ENCODE measurements around the gene CAND1.

CAND1 gene

GRCh38 chr12:67354322-67354721 is 85.2 kb downstream of the CAND1 start:
- no peak overlapping the region for H3K9ac ChIP-seq (ENCODE audit: low read length)
- peaks cover 8% of the 10 kb centered on the region for H3K4me1 ChIP-seq (ENCODE audit: control insufficient read depth, insufficient read depth, low read length)
- no peaks in the 10 kb centered on the region for H3K36me3 ChIP-seq (ENCODE audit: control insufficient read depth, insufficient read depth, low read length)
- no peaks in the 10 kb centered on the region for H3K27me3 ChIP-seq (ENCODE audit: control insufficient read depth, insufficient read depth, low read length)
- H3K9me3 ChIP-seq (ENCODE audit: control insufficient read depth, low read length), result no peaks in the 10 kb centered on the region
- H3K4me3 ChIP-seq (ENCODE audit: low read length), result no peak overlapping the region

DNA sequence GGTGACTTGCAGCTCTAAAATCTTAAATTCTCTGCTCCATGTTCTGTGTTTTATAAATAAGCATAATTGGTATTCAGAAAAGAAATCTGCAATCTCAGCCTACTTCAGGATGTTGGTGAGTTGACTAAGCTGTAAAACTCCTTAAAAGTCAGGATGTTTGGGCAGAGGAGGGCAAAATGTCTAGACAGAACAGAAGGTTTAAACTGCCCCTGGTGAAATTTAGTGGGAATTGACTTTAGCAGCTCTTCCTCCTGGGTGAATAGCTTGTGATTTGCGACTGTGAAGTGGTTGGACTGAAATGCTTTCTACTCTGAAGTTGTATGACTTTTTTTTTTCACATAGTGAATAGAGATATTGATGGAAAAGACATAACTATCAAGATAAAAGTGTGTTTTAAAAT is 85.8 kb downstream of the CAND1 start:
- Histone ChIP-seq H3K27me3 (ENCODE audit: control insufficient read depth, insufficient read depth, low read length) (no peaks in the 10 kb centered on the region), H3K4me3 (ENCODE audit: low read length) (no peak overlapping the region), H3K9me3 (ENCODE audit: control insufficient read depth, low read length) (no peaks in the 10 kb centered on the region), H3K9ac (ENCODE audit: low read length) (no peak overlapping the region), H3K4me1 (ENCODE audit: control insufficient read depth, insufficient read depth, low read length) (peaks cover 8% of the 10 kb centered on the region), H3K36me3 (ENCODE audit: control insufficient read depth, insufficient read depth, low read length) (no peaks in the 10 kb centered on the region)

DNA sequence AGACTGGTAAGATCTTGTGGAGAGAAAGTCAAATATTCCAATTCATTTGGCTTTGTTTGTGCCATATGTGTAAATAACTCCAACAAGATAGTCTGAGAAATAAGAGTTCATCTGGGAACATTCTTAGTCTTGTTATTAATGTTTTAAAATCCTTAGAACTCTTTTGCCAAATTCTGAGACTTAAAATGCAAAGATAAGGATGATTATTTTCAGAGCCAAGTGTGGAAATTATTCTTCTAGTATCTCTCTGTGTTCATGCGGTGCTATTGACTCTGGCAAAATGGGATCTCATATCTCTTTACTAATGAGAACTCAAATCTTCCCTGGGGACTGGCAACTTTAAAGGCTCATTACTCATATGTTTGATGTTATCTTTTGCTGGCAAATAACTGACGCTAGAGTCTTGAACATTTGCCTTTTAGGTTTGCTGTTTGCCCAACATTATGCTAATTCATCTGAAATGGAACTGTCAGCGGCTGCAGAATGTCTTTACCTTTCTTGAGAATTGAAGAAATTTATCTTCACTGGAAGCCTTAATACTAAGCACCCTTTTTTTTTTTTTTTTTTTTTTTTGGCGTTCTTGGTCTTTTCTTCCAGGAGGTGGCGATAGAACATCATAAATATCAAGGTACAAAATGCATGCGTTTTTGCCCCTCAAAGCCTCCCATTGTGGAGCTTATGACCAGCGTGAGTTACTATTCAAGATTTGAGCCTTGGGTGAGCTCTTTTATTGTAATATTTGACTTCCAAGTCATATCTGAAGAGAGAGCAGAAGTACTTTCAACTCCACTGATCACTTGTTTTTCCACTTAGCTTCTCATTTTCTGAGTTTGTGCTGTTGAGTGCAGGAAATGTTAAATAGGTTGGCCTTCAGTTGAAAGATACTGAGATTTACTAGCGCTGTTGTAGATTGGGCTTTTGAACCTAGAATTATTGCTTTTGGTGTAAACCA is 86.5 kb downstream of the CAND1 start:
- H3K4me1 ChIP-seq (ENCODE audit: control insufficient read depth, insufficient read depth, low read length), result peaks cover 8% of the 10 kb centered on the region
- H3K9ac ChIP-seq (ENCODE audit: low read length), result peak overlapping the region; percentile 38
- no peaks in the 10 kb centered on the region for H3K36me3 ChIP-seq (ENCODE audit: control insufficient read depth, insufficient read depth, low read length)
- H3K27me3 ChIP-seq (ENCODE audit: control insufficient read depth, insufficient read depth, low read length), result no peaks in the 10 kb centered on the region
- no peaks in the 10 kb centered on the region for H3K9me3 ChIP-seq (ENCODE audit: control insufficient read depth, low read length)
- H3K4me3 ChIP-seq (ENCODE audit: low read length), result no peak overlapping the region

DNA sequence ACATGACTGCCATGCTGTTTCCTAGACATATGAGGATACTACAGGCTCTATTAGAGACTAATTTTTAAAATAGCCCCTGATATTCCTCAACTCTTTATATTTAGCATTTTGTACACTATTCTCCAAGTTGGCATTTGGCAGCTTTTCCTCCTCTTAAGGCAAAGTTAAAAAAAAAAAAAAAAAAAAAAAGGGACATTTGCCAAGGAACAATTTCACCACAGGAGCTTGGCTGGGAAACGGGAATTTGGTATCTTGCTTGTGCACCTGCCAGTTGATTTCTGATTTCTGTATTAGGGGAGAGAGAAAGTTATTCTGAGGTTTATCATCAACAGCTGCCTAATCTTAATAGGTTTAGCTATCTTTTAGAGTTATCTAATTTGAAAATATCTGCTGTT is 87.2 kb downstream of the CAND1 start:
- H3K4me3 ChIP-seq (ENCODE audit: low read length), result no peak overlapping the region
- H3K4me1 ChIP-seq (ENCODE audit: control insufficient read depth, insufficient read depth, low read length), result peaks cover 8% of the 10 kb centered on the region
- no peaks in the 10 kb centered on the region for H3K36me3 ChIP-seq (ENCODE audit: control insufficient read depth, insufficient read depth, low read length)
- peak overlapping the region; percentile 38 for H3K9ac ChIP-seq (ENCODE audit: low read length)
- no peaks in the 10 kb centered on the region for H3K27me3 ChIP-seq (ENCODE audit: control insufficient read depth, insufficient read depth, low read length)
- no peaks in the 10 kb centered on the region for H3K9me3 ChIP-seq (ENCODE audit: control insufficient read depth, low read length)

DNA sequence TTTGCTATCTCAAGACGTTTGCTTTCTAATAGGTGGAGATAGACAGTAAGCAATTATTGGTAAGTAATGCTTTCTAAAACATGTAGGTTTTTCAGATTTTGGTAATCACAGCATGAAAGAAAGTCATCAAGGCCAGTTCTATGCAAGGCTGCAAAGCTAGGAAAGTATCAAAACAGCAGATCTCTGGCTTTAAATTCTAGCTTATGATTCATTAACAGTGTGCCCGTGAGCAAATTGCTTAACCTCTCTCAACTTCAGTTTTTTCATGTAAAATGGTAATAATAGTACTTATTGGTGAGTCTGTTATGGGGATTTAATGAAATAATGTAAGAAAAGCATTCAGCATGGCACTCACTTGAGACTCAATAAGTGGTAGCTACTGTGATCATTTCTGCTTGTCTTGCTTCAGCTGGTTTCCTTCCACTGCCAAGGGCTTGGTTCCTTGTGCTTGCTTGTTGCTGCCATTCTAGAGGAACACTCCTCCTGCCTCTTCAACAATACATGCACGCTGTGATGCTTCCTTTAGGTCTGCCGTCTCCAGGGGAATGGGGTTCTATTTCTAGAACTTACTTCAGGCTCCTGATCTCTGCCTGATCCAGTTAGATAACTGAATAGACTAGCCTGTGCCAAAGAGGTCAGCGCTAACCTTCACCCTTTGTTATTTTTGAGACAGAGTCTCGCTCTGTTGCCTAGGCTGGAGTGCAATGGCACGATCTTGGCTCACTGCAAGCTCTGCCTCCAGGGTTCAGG is 88.4 kb downstream of the CAND1 start:
- H3K9me3 ChIP-seq (ENCODE audit: control insufficient read depth, low read length), result no peaks in the 10 kb centered on the region
- no peak overlapping the region for H3K9ac ChIP-seq (ENCODE audit: low read length)
- no peaks in the 10 kb centered on the region for H3K36me3 ChIP-seq (ENCODE audit: control insufficient read depth, insufficient read depth, low read length)
- H3K4me3 ChIP-seq (ENCODE audit: low read length), result no peak overlapping the region
- no peaks in the 10 kb centered on the region for H3K27me3 ChIP-seq (ENCODE audit: control insufficient read depth, insufficient read depth, low read length)
- peaks cover 8% of the 10 kb centered on the region for H3K4me1 ChIP-seq (ENCODE audit: control insufficient read depth, insufficient read depth, low read length)

GRCh38 chr12:67358781-67359338 is 89.7 kb downstream of the CAND1 start:
- Histone ChIP-seq H3K27me3 (ENCODE audit: control insufficient read depth, insufficient read depth, low read length) (no peaks in the 10 kb centered on the region), H3K4me1 (ENCODE audit: control insufficient read depth, insufficient read depth, low read length) (peaks cover 8% of the 10 kb centered on the region), H3K9me3 (ENCODE audit: control insufficient read depth, low read length) (no peaks in the 10 kb centered on the region), H3K36me3 (ENCODE audit: control insufficient read depth, insufficient read depth, low read length) (no peaks in the 10 kb centered on the region), H3K9ac (ENCODE audit: low read length) (no peak overlapping the region), H3K4me3 (ENCODE audit: low read length) (no peak overlapping the region)

GRCh38 chr12:67362526-67362925 is 93.4 kb downstream of the CAND1 start:
- Histone ChIP-seq H3K36me3 (ENCODE audit: control insufficient read depth, insufficient read depth, low read length) (no peaks in the 10 kb centered on the region), H3K9me3 (ENCODE audit: control insufficient read depth, low read length) (no peaks in the 10 kb centered on the region), H3K4me1 (ENCODE audit: control insufficient read depth, insufficient read depth, low read length) (no peaks in the 10 kb centered on the region), H3K4me3 (ENCODE audit: low read length) (no peak overlapping the region), H3K27me3 (ENCODE audit: control insufficient read depth, insufficient read depth, low read length) (no peaks in the 10 kb centered on the region), H3K9ac (ENCODE audit: low read length) (no peak overlapping the region)

DNA sequence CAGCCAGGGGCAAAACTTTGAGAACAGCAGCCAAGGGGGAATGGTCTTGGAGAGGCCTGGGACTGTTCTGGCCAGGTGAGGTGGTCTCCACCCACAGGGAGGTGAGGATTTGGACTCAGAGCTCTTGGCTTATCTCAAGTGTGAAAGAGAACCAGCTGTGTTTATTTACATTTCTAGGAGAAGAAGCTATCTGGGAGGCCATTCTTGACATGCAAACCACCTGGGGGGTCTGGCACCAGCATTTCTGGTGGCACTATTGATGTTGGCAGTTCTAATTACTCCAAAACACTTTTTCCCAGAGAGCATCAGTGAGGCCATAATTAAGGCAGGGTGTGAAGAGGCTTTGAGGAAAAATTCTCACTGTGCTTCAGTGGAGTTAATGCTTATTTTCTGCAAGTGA is 95.1 kb downstream of the CAND1 start:
- Histone ChIP-seq H3K4me1 (ENCODE audit: control insufficient read depth, insufficient read depth, low read length) (no peaks in the 10 kb centered on the region), H3K4me3 (ENCODE audit: low read length) (no peak overlapping the region), H3K36me3 (ENCODE audit: control insufficient read depth, insufficient read depth, low read length) (no peaks in the 10 kb centered on the region), H3K9me3 (ENCODE audit: control insufficient read depth, low read length) (no peaks in the 10 kb centered on the region), H3K9ac (ENCODE audit: low read length) (no peak overlapping the region), H3K27me3 (ENCODE audit: control insufficient read depth, insufficient read depth, low read length) (no peaks in the 10 kb centered on the region)

GRCh38 chr12:67365131-67365530 is 96.0 kb downstream of the CAND1 start:
- no peak overlapping the region for H3K9ac ChIP-seq (ENCODE audit: low read length)
- H3K27me3 ChIP-seq (ENCODE audit: control insufficient read depth, insufficient read depth, low read length), result no peaks in the 10 kb centered on the region
- no peak overlapping the region for H3K4me3 ChIP-seq (ENCODE audit: low read length)
- H3K4me1 ChIP-seq (ENCODE audit: control insufficient read depth, insufficient read depth, low read length), result no peaks in the 10 kb centered on the region
- H3K9me3 ChIP-seq (ENCODE audit: control insufficient read depth, low read length), result no peaks in the 10 kb centered on the region
- no peaks in the 10 kb centered on the region for H3K36me3 ChIP-seq (ENCODE audit: control insufficient read depth, insufficient read depth, low read length)

- no peak overlapping the region for H3K4me3 ChIP-seq (ENCODE audit: low read length)
- no peaks in the 10 kb centered on the region for H3K4me1 ChIP-seq (ENCODE audit: control insufficient read depth, insufficient read depth, low read length)
- H3K9me3 ChIP-seq (ENCODE audit: control insufficient read depth, low read length), result no peaks in the 10 kb centered on the region
- no peaks in the 10 kb centered on the region for H3K27me3 ChIP-seq (ENCODE audit: control insufficient read depth, insufficient read depth, low read length)
- H3K9ac ChIP-seq (ENCODE audit: low read length), result no peak overlapping the region
- H3K36me3 ChIP-seq (ENCODE audit: control insufficient read depth, insufficient read depth, low read length), result no peaks in the 10 kb centered on the region
Measured at GRCh38 chr12:67367843-67368242, 98.7 kb downstream of the CAND1 start.

Measured in mucosa of stomach (tissue), 1 donor.